NCI-H82 (cell line): Measurements from ENCODE around the gene DEGS1.

Source experiments
- DNase-seq: peaks from one replicate; lab custom pipeline; 2025; lab: John Stamatoyannopoulos, UW

The DEGS1 gene

DNA sequence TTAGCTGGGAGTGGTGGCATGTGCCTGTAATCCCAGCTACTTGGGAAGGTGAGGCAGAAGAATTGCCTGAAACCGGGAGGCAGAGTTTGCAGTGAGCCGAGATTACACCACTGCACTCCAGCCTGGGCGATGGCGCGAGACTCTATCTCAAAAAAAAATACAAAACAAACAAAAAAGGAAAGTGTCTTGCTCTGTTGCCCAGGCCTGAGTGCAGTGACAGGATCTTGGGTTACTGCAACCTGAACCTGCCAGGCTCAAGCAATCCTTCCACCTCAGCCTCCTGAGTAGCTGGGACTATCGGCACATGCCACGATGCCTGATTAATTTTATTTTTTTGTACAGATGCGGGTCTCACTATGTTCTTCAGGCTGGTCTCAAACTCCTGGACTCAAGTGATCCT lies 33.3 kb downstream of the DEGS1 start:
- DNase-seq = no peak

GRCh38 chr1:224217655-224218623 lies 34.9 kb downstream of the DEGS1 start:
- DNase-seq = no peak

GRCh38 chr1:224219011-224219611 lies 36.1 kb downstream of the DEGS1 start:
- no peak for DNase-seq

- no peak for DNase-seq
Measured at GRCh38 chr1:224219612-224220059, 36.6 kb downstream of the DEGS1 start.

GRCh38 chr1:224223819-224224714 lies 41.0 kb downstream of the DEGS1 start:
- DNase-seq = no peak

DNA sequence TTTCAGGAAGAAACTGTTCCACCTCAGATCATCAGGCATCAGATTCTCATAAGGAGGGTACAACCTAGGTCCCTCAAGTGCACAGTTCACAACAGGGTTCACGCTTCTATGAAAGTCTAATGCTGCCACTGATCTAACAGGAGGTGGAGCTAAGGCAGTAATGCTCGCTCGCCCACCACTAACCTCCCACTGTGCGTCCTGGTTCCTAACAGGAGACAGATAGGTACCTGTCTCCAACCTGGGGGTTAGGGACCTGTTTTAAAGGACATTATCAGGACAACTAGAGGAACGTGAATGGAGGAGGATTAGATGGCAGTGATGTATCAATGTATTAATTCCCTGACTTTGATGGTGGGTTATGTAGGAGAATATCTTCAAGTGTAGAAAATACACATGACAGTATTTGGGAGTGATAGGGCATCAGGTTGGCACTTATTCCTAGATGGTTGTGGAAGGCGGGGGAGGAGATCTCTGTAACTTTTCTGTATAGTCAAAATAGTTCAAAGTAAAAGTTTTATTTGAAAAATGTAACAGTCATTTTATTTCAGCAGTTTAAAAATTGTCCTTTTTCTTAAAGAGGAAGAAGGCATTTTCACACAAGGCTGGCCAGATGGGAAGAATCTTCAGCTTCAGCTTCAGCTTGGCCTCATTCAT lies 43.9 kb downstream of the DEGS1 start:
- no peak for DNase-seq

DNA sequence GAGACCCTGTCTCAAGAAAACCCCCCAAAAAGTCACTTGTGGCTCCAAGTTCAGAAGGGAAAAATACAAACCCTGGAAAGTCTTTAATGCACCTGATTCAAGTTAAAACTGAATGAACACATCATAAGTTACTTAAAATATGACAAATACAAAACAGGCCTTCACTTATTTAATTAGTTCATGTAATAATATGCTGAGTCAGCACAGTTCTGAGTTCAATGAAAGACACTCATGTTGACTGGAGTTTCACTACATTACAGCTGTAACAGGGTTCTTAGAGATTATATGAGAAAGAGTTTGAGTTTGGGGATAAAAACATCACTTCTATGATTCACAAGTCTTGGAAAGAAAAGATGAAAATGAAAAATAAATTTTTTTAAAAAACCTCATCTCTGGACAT lies 51.0 kb downstream of the DEGS1 start:
- DNase-seq = no peak

DNA sequence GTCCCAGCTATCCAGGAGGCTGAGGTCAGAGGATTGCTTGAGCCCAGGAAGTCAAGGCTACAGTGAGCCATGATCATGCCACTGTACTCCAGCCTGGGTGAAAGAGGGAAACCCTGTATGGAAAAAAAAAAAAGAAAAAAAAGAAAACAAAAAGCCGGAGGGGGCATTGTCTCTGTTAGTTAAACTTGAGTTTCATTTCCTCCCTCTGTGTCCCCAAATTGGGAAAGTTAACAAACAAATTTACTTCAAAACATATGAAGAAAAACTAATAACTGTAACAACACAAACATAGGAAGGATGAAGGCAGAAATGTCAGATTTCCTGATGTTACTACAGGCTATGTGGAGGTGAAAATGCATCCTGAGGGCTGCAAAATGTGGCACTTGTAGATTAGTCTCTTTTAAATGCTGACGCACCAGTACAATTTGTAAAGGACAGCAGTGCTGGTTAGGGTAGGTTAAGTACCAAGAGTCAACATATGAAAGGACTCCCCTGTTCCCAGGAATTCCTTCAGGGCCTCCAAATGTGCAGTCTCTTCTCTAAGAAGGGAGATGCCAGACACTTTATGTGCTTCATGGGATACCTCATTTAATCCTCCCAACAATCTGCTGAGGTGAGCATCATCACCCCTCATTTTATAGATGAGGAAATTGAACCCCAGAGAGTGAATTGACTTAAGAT lies 52.9 kb downstream of the DEGS1 start:
- DNase-seq = no peak

GRCh38 chr1:224237119-224237881 lies 54.3 kb downstream of the DEGS1 start:
- DNase-seq = no peak

DNA sequence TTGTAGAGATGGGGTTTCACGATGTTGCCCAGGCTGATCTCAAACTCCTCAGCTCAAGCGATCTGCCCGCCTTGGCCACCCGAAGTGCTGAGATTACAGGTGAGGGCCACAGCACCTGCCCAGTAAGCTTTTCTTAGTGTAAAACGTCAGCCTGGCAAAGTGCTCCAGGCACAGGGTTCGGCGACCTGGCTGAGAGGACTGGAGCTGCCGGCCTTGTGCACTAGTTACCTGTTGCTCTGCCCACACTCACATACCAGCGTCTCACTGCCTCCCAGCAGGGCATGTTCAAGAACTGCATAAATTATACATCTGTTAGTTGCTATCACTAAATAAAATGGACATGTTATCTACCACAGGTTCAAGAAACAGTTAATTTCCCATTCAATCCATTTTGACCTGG lies 55.2 kb downstream of the DEGS1 start:
- DNase-seq = no peak

DNA sequence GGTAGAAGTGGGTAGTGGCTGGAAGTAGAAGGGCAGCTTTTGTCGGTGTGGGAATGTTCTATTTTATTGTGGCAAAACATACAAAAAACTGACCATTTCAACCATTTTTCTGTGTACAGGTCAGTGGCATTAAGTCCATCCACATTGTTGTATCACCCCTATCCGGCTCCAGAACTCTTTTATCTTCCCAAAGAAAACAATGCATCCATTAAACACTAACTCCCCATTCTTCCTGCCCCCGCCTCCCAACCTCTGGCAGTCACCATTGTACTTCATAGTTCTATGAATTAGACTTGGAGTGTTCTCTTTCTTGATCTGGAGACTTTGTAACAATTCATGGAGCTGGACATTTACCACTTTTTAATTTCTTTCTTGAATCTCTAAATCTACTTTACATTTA lies 55.7 kb downstream of the DEGS1 start:
- no peak for DNase-seq
